ENCODE results near the gene KCND2.

Gene KCND2

DNA sequence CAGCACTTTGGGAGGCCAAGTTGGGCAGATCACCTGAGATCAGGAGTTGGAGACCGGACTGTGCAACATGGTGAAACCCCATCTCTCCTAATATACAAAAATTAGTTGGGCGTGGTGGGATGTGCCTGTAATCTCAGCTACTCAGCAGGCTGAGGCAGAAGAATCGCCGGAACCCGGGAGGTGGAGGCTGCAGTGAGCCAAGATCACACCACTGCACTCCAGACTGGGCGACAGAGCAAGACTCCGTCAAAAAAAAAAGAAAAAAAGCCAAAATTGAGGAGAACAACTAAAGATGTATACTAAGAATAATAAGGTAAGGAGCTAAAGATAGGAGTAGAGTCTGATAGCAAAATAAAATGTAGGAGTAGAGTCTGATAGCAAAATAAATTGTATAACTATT lies 251.0 kb downstream of the KCND2 start:
- FAIRE-seq (no peak), DNase-seq (ENCODE audit: insufficient read length, low spot score) (no peak)
- TF ChIP-seq, protein P1, sequence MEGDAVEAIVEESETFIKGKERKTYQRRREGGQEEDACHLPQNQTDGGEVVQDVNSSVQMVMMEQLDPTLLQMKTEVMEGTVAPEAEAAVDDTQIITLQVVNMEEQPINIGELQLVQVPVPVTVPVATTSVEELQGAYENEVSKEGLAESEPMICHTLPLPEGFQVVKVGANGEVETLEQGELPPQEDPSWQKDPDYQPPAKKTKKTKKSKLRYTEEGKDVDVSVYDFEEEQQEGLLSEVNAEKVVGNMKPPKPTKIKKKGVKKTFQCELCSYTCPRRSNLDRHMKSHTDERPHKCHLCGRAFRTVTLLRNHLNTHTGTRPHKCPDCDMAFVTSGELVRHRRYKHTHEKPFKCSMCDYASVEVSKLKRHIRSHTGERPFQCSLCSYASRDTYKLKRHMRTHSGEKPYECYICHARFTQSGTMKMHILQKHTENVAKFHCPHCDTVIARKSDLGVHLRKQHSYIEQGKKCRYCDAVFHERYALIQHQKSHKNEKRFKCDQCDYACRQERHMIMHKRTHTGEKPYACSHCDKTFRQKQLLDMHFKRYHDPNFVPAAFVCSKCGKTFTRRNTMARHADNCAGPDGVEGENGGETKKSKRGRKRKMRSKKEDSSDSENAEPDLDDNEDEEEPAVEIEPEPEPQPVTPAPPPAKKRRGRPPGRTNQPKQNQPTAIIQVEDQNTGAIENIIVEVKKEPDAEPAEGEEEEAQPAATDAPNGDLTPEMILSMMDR (IDR thresholded peaks at IDR 0.05; ENCODE audit: insufficient read depth, missing control alignments), result no peak

DNA sequence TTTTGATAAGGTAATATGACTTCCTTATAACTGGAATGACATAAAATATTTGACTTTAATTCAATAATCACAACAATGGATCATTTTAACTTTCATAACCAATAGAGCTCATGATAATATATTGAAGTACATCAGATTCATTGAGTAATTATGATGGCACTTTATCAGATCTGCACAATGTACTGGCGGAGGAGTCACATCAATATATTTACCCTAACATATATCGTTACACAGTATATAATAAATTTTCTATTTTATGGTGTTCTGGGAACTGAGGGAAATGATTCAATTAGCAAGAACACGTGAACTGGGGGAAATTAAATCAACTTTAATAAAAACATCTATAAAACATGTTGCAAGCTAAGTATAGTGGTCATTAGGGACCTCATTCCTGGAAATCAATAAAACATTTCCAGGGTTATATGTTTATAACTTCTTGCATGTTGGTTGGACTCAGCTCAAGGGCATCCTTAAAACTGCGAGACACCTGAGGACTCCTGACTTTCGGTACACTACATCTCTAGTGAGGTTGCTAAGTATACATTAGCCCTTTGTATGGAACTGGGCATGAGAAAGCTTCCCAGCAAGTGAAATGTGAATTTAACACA lies 254.0 kb downstream of the KCND2 start:
- TF ChIP-seq, protein P1 (IDR thresholded peaks at IDR 0.05; ENCODE audit: insufficient read depth, missing control alignments), result no peak
- no peak for DNase-seq (ENCODE audit: insufficient read length, low spot score)
- no peak for FAIRE-seq

DNA sequence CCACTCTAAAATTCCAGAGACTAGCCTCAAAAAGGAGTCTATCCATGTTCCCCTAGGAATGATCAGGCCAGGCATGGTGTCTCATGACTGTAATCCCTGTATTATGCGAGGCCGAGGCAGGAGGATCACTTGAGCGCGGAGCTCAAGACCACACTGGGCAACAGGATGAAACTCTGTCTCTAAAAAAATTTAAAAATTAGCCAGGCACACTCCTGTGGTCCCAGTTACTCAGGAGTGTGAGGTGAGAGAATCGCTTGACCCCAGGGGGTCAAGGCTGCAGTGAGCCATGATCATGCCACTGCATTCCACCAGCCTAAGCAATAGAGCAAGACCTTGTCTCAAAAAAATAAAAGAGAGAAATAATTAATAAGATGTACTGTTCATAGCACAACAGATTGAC lies 256.8 kb downstream of the KCND2 start:
- TF ChIP-seq, protein P1 (IDR thresholded peaks at IDR 0.05; ENCODE audit: insufficient read depth, missing control alignments), result no peak
- DNase-seq (ENCODE audit: insufficient read length, low spot score) (no peak), FAIRE-seq (no peak)

DNA sequence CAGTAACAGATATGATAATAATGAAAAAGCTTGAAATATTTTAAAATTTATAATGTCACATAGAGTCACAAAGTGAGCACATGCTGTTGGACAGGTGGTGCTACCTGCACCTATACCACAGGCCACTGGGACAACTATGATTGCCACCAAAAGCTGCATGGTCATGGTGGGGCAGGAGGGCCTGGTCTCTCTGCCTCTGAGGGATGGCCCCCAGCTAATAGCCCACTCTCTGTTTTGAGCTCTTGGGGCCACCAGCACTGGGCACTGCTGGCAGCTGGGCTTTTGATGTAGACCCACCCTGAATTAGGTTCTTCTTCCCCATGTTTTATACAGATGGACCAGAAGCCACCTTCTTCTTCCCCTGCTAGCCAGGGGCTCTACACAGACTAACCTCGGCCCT lies 265.4 kb downstream of the KCND2 start:
- TF ChIP-seq, protein P1 (IDR thresholded peaks at IDR 0.05; ENCODE audit: insufficient read depth, missing control alignments), result no peak
- DNase-seq (ENCODE audit: insufficient read length, low spot score) (no peak), FAIRE-seq (no peak)

DNA sequence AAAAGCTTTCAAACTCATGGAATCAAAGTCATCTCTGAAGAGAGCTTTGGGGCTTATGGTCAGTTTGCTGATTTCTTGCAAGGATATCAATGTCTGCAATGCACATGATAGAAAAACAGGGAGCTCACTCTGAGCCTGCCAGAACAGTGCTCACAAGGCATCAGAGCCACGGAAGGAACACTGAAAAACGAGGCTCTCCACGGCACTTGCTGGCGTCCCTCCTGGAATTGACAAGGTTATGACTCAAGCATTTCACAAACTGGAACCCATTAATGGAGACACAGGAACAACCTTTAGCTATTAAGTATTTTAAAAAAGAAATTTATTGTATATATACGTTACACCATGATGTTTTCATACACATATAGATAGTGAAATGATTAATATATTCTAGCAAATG lies 266.3 kb downstream of the KCND2 start:
- DNase-seq (ENCODE audit: insufficient read length, low spot score) (no peak), FAIRE-seq (no peak)
- TF ChIP-seq, protein P1 (IDR thresholded peaks at IDR 0.05; ENCODE audit: insufficient read depth, missing control alignments), result no peak

DNA sequence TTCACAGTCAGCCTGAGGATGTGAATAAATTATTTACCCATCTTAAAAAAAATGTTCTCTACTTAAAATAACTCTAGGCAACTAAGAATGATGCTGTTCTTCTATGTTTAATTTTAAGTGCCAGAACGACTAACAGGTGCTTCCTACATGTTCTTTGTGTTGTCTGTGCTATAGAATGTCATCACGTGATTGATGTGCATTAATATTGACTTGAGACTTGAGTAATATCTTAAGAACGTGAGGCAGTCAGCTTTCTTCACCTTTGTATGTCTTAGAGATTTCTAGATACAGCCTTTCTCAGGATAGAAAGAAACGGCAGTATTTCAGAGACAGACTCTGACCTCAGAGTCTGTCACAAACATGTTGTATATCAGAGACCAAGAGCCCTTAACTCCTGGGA lies 274.6 kb downstream of the KCND2 start:
- no peak for DNase-seq (ENCODE audit: insufficient read length, low spot score)
- TF ChIP-seq, protein P1 (IDR thresholded peaks at IDR 0.05; ENCODE audit: insufficient read depth, missing control alignments), result no peak
- FAIRE-seq, result no peak

DNA sequence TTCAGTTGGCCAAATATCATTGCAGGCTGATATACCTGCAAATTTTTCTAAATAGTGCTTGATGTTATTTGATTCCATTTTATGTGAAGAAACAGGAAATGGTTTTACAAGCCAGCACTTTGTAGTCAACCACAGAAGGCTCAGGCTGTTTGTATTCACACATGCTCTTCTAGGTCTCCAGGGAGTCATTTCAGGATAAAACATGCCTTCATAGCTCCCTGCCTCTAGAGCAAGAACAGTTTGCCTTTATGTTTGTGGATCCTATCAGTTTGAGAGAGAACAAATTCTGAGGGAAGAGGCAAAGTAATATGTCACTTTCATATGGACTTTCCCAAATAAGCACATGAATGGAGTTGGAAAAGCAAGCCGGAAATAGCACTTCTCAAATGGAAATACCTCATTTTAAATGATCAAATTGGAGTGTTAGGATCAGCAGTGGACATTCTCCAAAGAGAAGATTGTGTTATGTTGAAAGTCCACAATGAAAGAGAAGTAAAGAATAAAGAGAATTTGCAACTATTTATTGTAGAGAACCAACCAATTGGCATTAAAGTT lies 277.6 kb downstream of the KCND2 start:
- TF ChIP-seq, protein P1 (IDR thresholded peaks at IDR 0.05; ENCODE audit: insufficient read depth, missing control alignments), result no peak
- no peak for FAIRE-seq

More for the DNA sequence above, 277.6 kb downstream of the KCND2 start:
- no peak for DNase-seq (ENCODE audit: insufficient read length, low spot score)
